Measurements from ENCODE around the gene WNT7B. TPM values are rescaled to one million over a fixed set of nuclear protein-coding genes. Genes with fewer than 3 reads are reported as not detected.

WNT7B gene
- total RNA-seq, result not detected in 2 replicates

DNA sequence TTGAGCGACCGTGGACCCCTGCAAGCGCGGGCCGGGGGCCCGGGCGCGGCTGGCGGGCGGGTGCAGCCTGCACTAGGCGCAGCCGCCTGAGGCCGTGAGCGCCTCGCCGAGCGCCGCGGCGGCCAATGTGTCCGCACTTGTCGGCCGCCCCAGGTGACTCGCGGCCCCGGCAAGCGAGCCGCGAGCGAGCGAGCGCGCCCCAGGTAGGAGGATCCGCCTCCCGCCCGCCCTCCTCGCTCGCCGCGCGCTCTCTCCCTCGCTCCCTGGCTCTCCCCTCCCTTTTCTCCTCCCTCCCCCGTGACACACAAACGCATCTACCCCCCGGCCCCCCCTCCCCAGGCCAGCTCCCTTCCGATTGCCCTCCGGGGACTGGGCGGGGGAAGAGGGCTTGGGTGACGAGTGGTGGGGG is at the start of gene WNT7B:
Gene WNT7B (minus strand): TSS at position 160 of the 409 bp plus-strand sequence. CDS start 408 bp downstream, outside the sequence.
- no peak within 1 kb of the TSS for H3K27ac Mint-ChIP-seq
- intact Hi-C loops (cut with micrococcal nuclease), result loop anchor here (1.0 kb wide), 1 partner anchor 332 kb away; no protein-coding TSS in a partner anchor
- DNase-seq (ENCODE audit: low spot score), result no peak
- H3K27me3 Mint-ChIP-seq (ENCODE audit: low read depth), result peaks cover 36% of the 10 kb centered on the region
- H3K9me3 Mint-ChIP-seq, result no peaks in the 10 kb centered on the region
- H3K36me3 Mint-ChIP-seq (ENCODE audit: low read depth), result no peaks in the 10 kb centered on the region
- H3K4me3 Mint-ChIP-seq (ENCODE audit: low read depth), result no peak within 1 kb of the TSS
- no peaks in the 10 kb centered on the region for H3K4me1 Mint-ChIP-seq (ENCODE audit: low read depth)

DNA sequence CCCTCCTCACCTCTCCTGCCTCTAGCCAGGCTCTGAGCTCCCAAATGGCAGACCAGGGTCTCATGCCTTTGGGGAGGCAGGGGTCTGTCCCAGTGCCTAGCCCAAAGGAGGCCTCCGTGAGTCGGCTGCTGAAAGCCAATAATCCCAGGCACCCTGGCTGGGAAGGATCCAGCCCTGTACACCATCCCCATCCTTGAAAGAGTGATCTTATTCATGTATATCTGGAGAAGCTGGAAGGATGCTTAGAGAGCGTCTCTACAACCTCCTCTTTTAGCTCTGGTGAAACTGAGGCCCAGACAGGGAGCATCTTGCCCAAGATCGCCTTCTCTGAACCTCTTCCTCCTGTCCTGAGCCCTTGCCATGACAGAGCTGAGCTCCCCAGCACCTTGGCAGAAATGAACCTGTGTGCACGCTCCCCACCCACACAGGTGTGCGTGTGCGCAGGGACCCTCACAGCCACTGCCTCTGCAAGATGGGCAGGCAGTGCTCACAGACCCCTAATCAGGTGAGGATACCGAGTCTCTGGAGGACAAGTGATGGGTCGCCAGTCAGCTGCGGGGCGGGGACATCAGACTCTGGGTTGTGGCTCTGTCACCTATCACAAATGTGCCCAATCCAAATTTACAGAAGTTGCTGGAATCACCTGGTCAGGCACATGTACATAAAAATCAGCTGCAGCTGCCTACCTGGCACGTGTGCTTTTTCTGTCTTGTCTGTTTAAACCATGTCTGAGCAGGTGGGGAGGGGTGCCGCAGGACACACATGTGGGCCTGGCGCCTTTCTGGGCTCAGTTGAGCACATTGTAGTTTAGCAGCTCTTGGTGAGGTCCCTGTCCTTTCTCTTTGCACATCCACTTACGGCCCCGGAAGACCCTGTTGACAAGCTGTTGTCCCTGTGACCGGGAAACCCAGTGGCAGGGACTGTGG is 49.3 kb upstream of the WNT7B start:
- H3K4me3 Mint-ChIP-seq (ENCODE audit: low read depth), result no peak overlapping the region
- no peak for DNase-seq (ENCODE audit: low spot score)
- H3K27me3 Mint-ChIP-seq (ENCODE audit: low read depth), result peaks cover 48% of the 10 kb centered on the region
- H3K36me3 Mint-ChIP-seq (ENCODE audit: low read depth), result no peaks in the 10 kb centered on the region
- H3K27ac Mint-ChIP-seq, result no peak overlapping the region
- intact Hi-C loops (cut with micrococcal nuclease), result no loop called here
- H3K4me1 Mint-ChIP-seq (ENCODE audit: low read depth), result peaks cover 5% of the 10 kb centered on the region
- H3K9me3 Mint-ChIP-seq, result no peaks in the 10 kb centered on the region

DNA sequence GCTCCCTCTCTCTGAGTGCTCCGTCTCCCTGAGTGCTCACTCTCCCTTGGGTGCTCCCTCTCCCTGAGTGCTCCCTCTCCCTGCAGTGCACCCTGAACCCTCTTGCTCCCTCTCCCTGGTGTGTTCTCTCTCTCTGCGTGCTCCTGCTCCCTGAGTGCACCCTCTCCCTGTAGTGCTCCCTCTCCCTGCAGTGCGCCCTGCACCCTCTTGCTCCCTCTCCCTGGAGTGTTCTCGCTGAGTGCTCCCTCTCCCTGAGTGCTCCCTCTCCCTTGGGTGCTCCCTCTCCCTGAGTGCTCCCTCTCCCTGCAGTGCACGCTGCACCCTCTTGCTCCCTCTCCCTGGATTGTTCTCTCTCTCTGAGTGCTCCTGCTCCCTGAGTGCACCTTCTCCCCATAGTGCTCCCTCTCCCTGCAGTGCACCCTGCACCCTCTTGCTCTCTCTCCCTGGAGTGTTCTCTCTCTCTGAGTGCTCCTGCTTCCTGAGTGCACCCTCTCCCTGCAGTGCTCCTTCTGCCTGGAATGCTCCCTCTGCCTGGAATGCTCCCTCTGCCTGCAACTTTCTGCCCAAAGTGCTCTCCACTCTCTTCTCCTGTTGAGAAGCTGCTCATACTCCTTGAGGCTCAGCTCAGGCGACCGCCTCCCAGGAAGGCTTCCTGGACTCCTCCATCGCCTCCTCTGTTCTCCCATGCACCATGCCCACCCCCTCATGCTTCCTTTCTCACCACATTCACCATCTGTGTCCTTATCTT is 48.4 kb upstream of the WNT7B start:
- no peak overlapping the region for H3K4me3 Mint-ChIP-seq (ENCODE audit: low read depth)
- H3K27me3 Mint-ChIP-seq (ENCODE audit: low read depth), result peaks cover 48% of the 10 kb centered on the region
- H3K36me3 Mint-ChIP-seq (ENCODE audit: low read depth), result no peaks in the 10 kb centered on the region
- H3K9me3 Mint-ChIP-seq, result no peaks in the 10 kb centered on the region
- peaks cover 5% of the 10 kb centered on the region for H3K4me1 Mint-ChIP-seq (ENCODE audit: low read depth)
- no peak overlapping the region for H3K27ac Mint-ChIP-seq
- intact Hi-C loops (cut with micrococcal nuclease), result no loop called here
- no peak for DNase-seq (ENCODE audit: low spot score)

DNA sequence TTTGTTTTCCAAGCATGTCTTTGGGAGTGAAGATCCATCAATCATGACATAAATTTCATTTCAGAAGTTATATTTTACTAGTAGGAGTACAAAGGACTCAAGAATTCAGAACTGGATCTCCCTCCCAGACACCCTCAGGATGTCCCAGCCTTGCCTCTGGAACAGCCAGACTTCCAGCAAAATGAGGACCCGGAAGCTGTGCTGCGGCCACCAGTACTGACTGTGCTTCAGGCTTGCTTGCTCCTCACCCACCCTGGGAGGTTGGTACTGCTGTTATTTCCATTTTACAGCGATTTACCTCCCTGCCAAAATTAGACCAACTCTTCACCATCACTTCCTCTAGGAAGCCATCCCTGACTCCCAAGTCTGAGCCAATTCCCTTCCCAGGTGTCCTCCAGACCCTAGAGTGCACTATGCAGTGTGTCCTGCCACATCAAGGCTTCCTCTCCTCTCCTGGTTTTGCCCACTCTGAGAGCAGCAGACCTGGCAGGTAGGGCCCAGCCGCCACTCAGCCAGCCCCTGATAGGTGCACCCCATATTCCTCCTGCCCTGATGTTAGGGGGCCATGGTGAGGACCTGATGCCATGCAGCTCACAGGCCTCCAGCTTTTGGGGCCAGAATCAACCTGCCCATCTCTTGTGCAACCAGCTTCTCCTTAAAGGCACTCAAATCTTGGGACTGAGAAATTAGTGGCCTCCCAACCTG is 47.3 kb upstream of the WNT7B start:
- H3K4me3 Mint-ChIP-seq (ENCODE audit: low read depth), result no peak overlapping the region
- intact Hi-C loops (cut with micrococcal nuclease), result no loop called here
- H3K27me3 Mint-ChIP-seq (ENCODE audit: low read depth), result peaks cover 50% of the 10 kb centered on the region
- H3K27ac Mint-ChIP-seq, result no peak overlapping the region
- DNase-seq (ENCODE audit: low spot score), result no peak
- no peaks in the 10 kb centered on the region for H3K36me3 Mint-ChIP-seq (ENCODE audit: low read depth)
- H3K4me1 Mint-ChIP-seq (ENCODE audit: low read depth), result peaks cover 5% of the 10 kb centered on the region
- no peaks in the 10 kb centered on the region for H3K9me3 Mint-ChIP-seq

DNA sequence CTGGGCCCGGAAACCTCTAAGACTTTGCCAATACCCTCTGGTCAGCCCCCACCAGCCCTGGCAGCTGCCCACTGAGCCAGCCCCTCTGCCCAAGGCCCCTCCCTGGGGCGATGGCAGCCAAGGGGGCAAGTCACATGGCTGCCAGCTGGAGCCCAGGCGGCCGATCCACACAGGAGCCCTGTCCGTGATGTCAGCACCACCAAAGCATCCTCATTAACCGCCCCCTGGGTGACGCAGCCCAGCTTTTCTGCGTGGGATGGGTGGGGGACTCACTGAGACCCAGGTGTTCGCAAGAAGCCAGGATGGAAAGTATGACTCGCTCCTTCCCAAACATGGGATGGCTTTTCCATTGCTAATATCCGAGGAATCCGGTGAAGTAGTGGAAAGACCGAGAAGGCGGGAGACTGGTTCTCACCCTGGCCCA is 46.6 kb upstream of the WNT7B start:
- Mint-ChIP-seq H3K9me3 (no peaks in the 10 kb centered on the region), H3K4me1 (ENCODE audit: low read depth) (peaks cover 9% of the 10 kb centered on the region), H3K27me3 (ENCODE audit: low read depth) (peaks cover 47% of the 10 kb centered on the region), H3K27ac (no peak overlapping the region), H3K36me3 (ENCODE audit: low read depth) (no peaks in the 10 kb centered on the region), H3K4me3 (ENCODE audit: low read depth) (no peak overlapping the region)
- intact Hi-C loops (cut with micrococcal nuclease), result no loop called here
- no peak for DNase-seq (ENCODE audit: low spot score)

DNA sequence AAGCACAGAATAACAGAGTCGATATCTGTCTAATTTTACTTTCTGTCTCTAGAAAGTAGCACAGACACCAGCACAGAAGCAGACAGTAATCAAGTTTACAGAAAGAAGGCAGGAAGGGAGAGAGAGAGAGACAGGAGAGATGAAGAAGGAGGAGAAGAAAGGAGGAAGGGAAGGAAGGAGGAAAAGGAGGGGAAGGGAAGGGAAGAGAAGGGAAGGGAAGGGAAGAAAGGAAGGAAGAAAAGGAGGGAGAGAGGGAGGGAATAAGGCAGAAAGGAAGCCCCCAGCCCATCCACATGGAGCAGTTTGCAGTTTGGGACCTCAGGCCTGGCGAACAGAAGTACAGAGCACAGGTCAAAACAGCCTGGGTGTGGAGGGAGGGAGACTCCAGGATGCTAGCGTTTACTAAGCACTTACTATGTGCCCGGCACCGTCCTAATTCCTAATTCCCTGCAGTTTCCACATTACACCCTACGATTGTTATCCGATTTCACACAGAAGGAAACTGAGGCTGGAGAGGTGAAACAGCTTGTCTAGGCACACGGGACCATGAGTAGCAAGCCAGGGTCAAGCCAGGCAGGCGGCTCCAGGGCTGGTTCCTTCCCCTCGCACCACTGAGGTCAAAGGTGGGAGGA is 46.0 kb upstream of the WNT7B start:
- DNase-seq (ENCODE audit: low spot score), result no peak

DNA sequence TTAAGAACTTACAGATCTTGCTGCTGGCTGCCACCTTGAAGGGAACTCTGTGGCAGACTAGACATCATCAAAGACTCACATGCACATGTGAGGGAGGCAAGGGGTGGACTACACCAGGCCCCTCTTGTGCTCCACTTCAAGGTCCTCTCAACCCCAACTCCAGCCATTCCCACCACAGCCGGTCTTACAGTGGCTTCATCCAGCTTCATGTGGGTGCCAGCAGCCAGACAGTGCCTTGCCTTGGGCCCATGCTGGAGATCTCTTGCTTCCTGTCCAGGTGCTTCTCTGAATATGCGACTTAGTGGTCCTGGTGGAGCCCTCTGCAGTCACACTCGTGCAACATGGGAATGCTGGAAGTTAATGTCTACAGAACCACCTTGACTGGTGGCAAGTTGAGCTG is 44.6 kb upstream of the WNT7B start:
- no peaks in the 10 kb centered on the region for H3K9me3 Mint-ChIP-seq
- H3K36me3 Mint-ChIP-seq (ENCODE audit: low read depth), result no peaks in the 10 kb centered on the region
- H3K4me1 Mint-ChIP-seq (ENCODE audit: low read depth), result peaks cover 5% of the 10 kb centered on the region
- no peak for DNase-seq (ENCODE audit: low spot score)
- no peak overlapping the region for H3K4me3 Mint-ChIP-seq (ENCODE audit: low read depth)
- H3K27me3 Mint-ChIP-seq (ENCODE audit: low read depth), result peaks cover 39% of the 10 kb centered on the region
- H3K27ac Mint-ChIP-seq, result no peak overlapping the region
- intact Hi-C loops (cut with micrococcal nuclease), result no loop called here

More for the DNA sequence above, 46.0 kb upstream of the WNT7B start:
- no peaks in the 10 kb centered on the region for H3K9me3 Mint-ChIP-seq
- intact Hi-C loops (cut with micrococcal nuclease), result no loop called here
- no peaks in the 10 kb centered on the region for H3K36me3 Mint-ChIP-seq (ENCODE audit: low read depth)
- H3K4me3 Mint-ChIP-seq (ENCODE audit: low read depth), result no peak overlapping the region
- H3K4me1 Mint-ChIP-seq (ENCODE audit: low read depth), result peaks cover 9% of the 10 kb centered on the region
- peaks cover 41% of the 10 kb centered on the region for H3K27me3 Mint-ChIP-seq (ENCODE audit: low read depth)
- no peak overlapping the region for H3K27ac Mint-ChIP-seq

DNA sequence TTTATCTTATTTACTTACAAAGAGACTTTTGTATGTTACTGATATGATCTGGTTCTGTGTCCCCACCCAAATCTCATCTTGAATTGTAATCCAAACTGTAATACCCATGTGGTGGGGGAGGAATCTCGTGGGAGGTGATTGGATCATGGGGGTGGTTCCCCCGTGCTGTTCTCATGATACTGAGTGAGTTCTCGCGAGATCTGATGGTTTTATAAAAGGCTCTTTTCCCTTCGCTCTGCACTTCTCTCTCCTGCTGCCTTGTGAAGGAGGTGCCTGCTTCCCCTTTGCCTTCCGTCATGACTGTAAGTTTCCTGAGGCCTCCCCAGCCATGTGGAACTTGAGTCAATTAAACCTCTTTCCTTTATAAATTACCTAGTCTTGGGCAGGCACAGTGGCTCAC is 42.4 kb upstream of the WNT7B start:
- Mint-ChIP-seq H3K4me1 (ENCODE audit: low read depth) (peaks cover 4% of the 10 kb centered on the region), H3K27me3 (ENCODE audit: low read depth) (peaks cover 19% of the 10 kb centered on the region), H3K9me3 (no peaks in the 10 kb centered on the region), H3K4me3 (ENCODE audit: low read depth) (no peak overlapping the region), H3K27ac (no peak overlapping the region), H3K36me3 (ENCODE audit: low read depth) (no peaks in the 10 kb centered on the region)
- no peak for DNase-seq (ENCODE audit: low spot score)
- intact Hi-C loops (cut with micrococcal nuclease), result no loop called here

DNA sequence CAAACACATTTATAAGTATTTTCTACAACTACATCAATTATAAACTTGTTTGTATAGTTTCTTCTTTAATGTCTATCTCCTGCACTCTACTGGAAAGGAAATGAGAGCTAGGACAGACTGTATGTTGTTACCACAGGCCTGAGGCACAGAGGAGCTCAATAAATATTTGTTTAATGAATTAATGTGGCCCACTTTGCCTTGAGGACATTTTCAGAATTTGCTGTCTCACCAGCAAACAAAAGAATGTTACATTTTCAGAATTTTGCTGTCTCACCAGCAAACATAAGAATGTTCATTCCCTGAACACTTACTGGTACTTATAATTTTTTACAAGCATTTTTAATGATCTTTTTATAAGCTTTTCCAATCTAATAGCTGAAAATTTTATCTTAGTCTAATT is 41.9 kb upstream of the WNT7B start:
- peaks cover 4% of the 10 kb centered on the region for H3K4me1 Mint-ChIP-seq (ENCODE audit: low read depth)
- no peaks in the 10 kb centered on the region for H3K9me3 Mint-ChIP-seq
- no peak for DNase-seq (ENCODE audit: low spot score)
- intact Hi-C loops (cut with micrococcal nuclease), result no loop called here
- no peak overlapping the region for H3K4me3 Mint-ChIP-seq (ENCODE audit: low read depth)
- H3K36me3 Mint-ChIP-seq (ENCODE audit: low read depth), result no peaks in the 10 kb centered on the region
- no peak overlapping the region for H3K27ac Mint-ChIP-seq
- peaks cover 17% of the 10 kb centered on the region for H3K27me3 Mint-ChIP-seq (ENCODE audit: low read depth)

DNA sequence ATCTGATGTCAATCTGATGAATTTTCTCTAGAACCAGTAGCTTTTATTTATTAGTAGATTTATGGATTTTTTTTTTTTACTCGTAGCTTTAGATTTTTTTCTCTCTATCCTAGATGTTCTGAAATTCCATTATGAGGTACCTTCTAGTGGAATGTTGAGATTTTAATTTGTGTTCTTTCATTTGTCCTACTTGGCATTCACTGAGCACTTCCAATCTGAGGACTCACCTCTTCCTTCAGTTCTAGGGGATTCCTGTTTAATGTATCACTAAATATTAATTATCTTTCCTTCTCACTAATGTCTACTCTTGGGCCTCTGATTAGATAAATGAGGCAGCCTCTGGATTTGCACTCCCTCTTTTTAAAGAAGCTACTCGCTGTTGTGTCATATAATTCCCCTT is 40.2 kb upstream of the WNT7B start:
- peaks cover 14% of the 10 kb centered on the region for H3K27me3 Mint-ChIP-seq (ENCODE audit: low read depth)

DNA sequence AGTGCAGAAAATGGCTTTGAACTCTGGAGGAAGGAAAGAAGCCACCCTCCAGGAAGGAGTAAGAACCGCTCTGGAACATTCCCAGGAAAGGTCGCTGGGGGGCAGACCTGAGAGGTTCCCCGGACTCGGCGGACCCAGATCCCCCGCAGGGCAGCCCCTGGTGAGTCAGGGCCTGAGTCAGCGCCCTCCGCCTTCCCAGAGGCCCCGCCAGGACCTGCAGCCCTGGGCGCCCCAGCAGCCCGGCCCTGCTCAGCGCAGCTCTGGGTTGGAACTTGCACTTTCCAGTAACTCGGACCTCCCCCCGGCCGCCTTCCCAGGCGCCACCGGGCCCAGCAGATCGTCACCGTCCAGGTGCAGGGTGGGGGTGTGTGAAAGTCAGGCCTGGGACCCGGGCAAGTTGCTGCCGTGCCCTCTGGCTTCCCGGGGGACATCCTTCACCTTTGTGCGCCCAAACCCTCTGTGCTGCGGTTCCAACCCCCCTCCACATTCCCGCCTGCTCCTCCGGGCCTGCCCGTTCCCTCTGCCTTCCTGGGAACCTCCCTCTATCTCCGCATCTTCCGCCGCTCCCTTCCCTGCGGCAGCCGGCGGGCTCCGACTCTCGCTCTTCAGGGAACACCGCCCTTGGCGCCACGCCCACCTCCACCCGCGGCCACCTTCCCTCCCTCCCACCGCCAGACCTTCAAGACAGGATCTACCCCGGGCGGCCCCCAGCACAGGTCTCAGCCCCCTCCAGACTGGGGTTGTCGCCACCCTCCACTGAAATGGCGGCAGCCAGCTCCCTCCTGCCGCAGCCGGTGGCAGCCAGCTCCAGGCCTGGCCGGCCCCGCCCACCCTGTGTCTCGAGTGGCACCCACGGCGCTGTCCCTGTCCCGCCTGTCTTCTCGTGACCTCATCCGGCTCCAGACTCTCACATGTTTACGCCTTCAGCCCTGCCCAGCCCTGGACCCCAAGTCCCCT is 36.8 kb upstream of the WNT7B start:
- intact Hi-C loops (cut with micrococcal nuclease), result loop anchor here (1.0 to 2.0 kb wide), 4 partner anchors 23 to 283 kb away; partner anchors contain the start of genes CDPF1 and GTSE1
- DNase-seq (ENCODE audit: low spot score), result peak; percentile 60
- Mint-ChIP-seq H3K4me3 (ENCODE audit: low read depth) (peak overlapping the region; percentile 83), H3K9me3 (no peaks in the 10 kb centered on the region), H3K27ac (peak overlapping the region; percentile 77), H3K36me3 (ENCODE audit: low read depth) (no peaks in the 10 kb centered on the region), H3K4me1 (ENCODE audit: low read depth) (peaks cover 5% of the 10 kb centered on the region), H3K27me3 (ENCODE audit: low read depth) (peaks cover 6% of the 10 kb centered on the region)

More for the DNA sequence above, 40.2 kb upstream of the WNT7B start:
- H3K36me3 Mint-ChIP-seq (ENCODE audit: low read depth), result no peaks in the 10 kb centered on the region
- no peak overlapping the region for H3K4me3 Mint-ChIP-seq (ENCODE audit: low read depth)
- peaks cover 8% of the 10 kb centered on the region for H3K4me1 Mint-ChIP-seq (ENCODE audit: low read depth)
- DNase-seq (ENCODE audit: low spot score), result no peak
- intact Hi-C loops (cut with micrococcal nuclease), result no loop called here
- H3K27ac Mint-ChIP-seq, result no peak overlapping the region
- H3K9me3 Mint-ChIP-seq, result no peaks in the 10 kb centered on the region
